DND-41 (cell line): ENCODE results near the gene LYRM7.

Experiments
- EZH2 ChIP-seq: IDR thresholded peaks from 3 replicates; pipeline ENCODE4 v1.6.1; 2012; ENCODE audit warnings: borderline replicate concordance, low read depth, mild to moderate bottlenecking, moderate library complexity, low read length, inconsistent platforms; ENCODE audit not compliant: severe bottlenecking
- TF ChIP-seq, protein P1 (sequence below): IDR thresholded peaks from 2 replicates; pipeline ENCODE4 v1.5.1; 2012; ENCODE audit warnings: borderline replicate concordance, low read length, moderate library complexity, mild to moderate bottlenecking; ENCODE audit not compliant: poor library complexity, severe bottlenecking; ENCODE audit errors: extremely low read depth

GRCh38 chr5:131196331-131196730, 25.6 kb downstream of the LYRM7 start:
- TF ChIP-seq, protein P1, sequence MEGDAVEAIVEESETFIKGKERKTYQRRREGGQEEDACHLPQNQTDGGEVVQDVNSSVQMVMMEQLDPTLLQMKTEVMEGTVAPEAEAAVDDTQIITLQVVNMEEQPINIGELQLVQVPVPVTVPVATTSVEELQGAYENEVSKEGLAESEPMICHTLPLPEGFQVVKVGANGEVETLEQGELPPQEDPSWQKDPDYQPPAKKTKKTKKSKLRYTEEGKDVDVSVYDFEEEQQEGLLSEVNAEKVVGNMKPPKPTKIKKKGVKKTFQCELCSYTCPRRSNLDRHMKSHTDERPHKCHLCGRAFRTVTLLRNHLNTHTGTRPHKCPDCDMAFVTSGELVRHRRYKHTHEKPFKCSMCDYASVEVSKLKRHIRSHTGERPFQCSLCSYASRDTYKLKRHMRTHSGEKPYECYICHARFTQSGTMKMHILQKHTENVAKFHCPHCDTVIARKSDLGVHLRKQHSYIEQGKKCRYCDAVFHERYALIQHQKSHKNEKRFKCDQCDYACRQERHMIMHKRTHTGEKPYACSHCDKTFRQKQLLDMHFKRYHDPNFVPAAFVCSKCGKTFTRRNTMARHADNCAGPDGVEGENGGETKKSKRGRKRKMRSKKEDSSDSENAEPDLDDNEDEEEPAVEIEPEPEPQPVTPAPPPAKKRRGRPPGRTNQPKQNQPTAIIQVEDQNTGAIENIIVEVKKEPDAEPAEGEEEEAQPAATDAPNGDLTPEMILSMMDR = no peak
- no peak for TF ChIP-seq EZH2
